Ovary (tissue), 3 donors: ENCODE measurements around the gene CASP3.

Experiments used
- CTCF ChIP-seq, 3 donors: fragments of 450-650 bp in 2 of 3; fragments of 200-600 bp in 1 of 3; IDR thresholded peaks; one replicate each; pipeline versions ENCODE4 v1.5.1 to v1.8.0; 2016 to 2022; ENCODE audit warnings: antibody characterized with exemption in 3 of 3, mild to moderate bottlenecking in 1 of 3
- POLR2A ChIP-seq: fragments of 450-650 bp; IDR thresholded peaks from one replicate; pipeline ENCODE4 v1.6.1; 2017; ENCODE audit warnings: antibody characterized with exemption, mild to moderate bottlenecking, moderate library complexity
- donor health status: DM: no; HTN: no; CAD: no.

- TF ChIP-seq CTCF (IDR thresholded peaks at IDR 0.05) (no peak), POLR2A (no peak)
Measured at GRCh38 chr4:184672741-184673140, 23.5 kb upstream of the CASP3 start.
